GM23338 (cell line): Measurements from ENCODE around the gene MAST2. TPM values are rescaled to one million over a fixed set of nuclear protein-coding genes. Genes with fewer than 3 reads are reported as not detected.

Experiments
- ATAC-seq: fragments of 200-7000 bp; cut with Tn5 transposase; 3 replicates; pipeline ENCODE4 v1.9.1; 2020
- DNase-seq: peaks from one replicate; pipeline ENCODE4 v3.0.0-alpha.2; 2015; ENCODE audit warnings: low spot score
- H2AFZ ChIP-seq: fragments of 200-600 bp; sonication (generic); 2 replicates; pipeline ENCODE4 v1.8.0; 2016; ENCODE audit warnings: antibody characterized with exemption, mild to moderate bottlenecking, moderate library complexity
- H3F3A ChIP-seq: fragments of 200-600 bp; sonication (generic); replicated peaks from 2 replicates; pipeline ENCODE4 v1.8.0; 2017; ENCODE audit warnings: antibody characterized with exemption, mixed run types, low read depth
- H3K27ac ChIP-seq: fragments of 200-600 bp; sonication (generic); 2 replicates; pipeline ENCODE4 v1.6.1; 2016; ENCODE audit warnings: low read depth
- H3K27me3 ChIP-seq: fragments of 200-600 bp; sonication (generic); 2 replicates; pipeline ENCODE4 v1.8.0; 2016; ENCODE audit warnings: mild to moderate bottlenecking, mixed run types, moderate library complexity; ENCODE audit not compliant: insufficient read depth
- H3K36me3 ChIP-seq: fragments of 200-600 bp; sonication (generic); 2 replicates; pipeline ENCODE4 v1.8.0; 2016; ENCODE audit warnings: mild to moderate bottlenecking; ENCODE audit not compliant: insufficient read depth
- H3K4me1 ChIP-seq: fragments of 200-600 bp; sonication (generic); 2 replicates; pipeline ENCODE4 v1.8.0; 2016; ENCODE audit warnings: mild to moderate bottlenecking, moderate library complexity; ENCODE audit not compliant: insufficient read depth
- H3K4me2 ChIP-seq: fragments of 200-600 bp; sonication (generic); 2 replicates; pipeline ENCODE4 v1.7.1; 2017; ENCODE audit warnings: mixed run types
- H3K4me3 ChIP-seq: fragments of 200-600 bp; sonication (generic); 2 replicates; pipeline ENCODE4 v1.6.1; 2016; ENCODE audit warnings: mixed run types
- H3K79me2 ChIP-seq: fragments of 200-600 bp; sonication (generic); replicated peaks from 2 replicates; pipeline ENCODE4 v1.8.0; 2017; ENCODE audit warnings: mild to moderate bottlenecking; ENCODE audit not compliant: insufficient read depth
- H3K9me2 ChIP-seq: fragments of 200-600 bp; sonication (generic); 2 replicates; pipeline ENCODE4 v1.8.0; 2017; ENCODE audit not compliant: insufficient read depth
- H4K20me1 ChIP-seq: fragments of 200-600 bp; sonication (generic); replicated peaks from 2 replicates; pipeline ENCODE4 v1.8.0; 2017; ENCODE audit warnings: mild to moderate bottlenecking; ENCODE audit not compliant: insufficient read depth
- H3K27ac Mint-ChIP-seq: 2 replicates; pipeline ENCODE4 v1.8.0; 2020; ENCODE audit warnings: inconsistent platforms, mild to moderate bottlenecking, moderate library complexity, mixed read lengths
- H3K27me3 Mint-ChIP-seq: 3 replicates; pipeline ENCODE4 v1.8.0; 2022; ENCODE audit warnings: low read depth, mild to moderate bottlenecking, moderate library complexity, mixed read lengths, inconsistent platforms; ENCODE audit not compliant: insufficient read depth, poor library complexity
- H3K36me3 Mint-ChIP-seq: 3 replicates; pipeline ENCODE4 v1.8.0; 2021; ENCODE audit warnings: low read depth, mild to moderate bottlenecking, inconsistent platforms, moderate library complexity, mixed read lengths
- H3K4me1 Mint-ChIP-seq: 3 replicates; pipeline ENCODE4 v1.8.0; 2020; ENCODE audit warnings: mild to moderate bottlenecking, inconsistent platforms, mixed read lengths
- H3K4me3 Mint-ChIP-seq: 3 replicates; pipeline ENCODE4 v1.8.0; 2021; ENCODE audit warnings: moderate library complexity, mild to moderate bottlenecking, inconsistent platforms, mixed read lengths
- H3K9me3 Mint-ChIP-seq: 3 replicates; pipeline ENCODE4 v1.8.0; 2020; ENCODE audit warnings: moderate library complexity, mild to moderate bottlenecking, inconsistent platforms, mixed read lengths
- CTCF ChIP-seq, 2 experiments: fragments of 200-600 bp in 1 of 2; sonication (generic) in 1 of 2; conservative IDR thresholded peaks; 2 replicates each; pipeline versions ENCODE4 v1.5.1 to v1.6.1; 2016 to 2017; ENCODE audit warnings: antibody characterized with exemption in 2 of 2, low read depth in 2 of 2, mild to moderate bottlenecking in 2 of 2, moderate library complexity in 1 of 2
- EZH2phosphoT487 ChIP-seq: fragments of 200-600 bp; sonication (generic); IDR thresholded peaks from one replicate; pipeline ENCODE4 v1.8.1; 2018; ENCODE audit warnings: antibody characterized with exemption; ENCODE audit not compliant: unreplicated experiment
- NANOG ChIP-seq: IDR thresholded peaks from 2 replicates; pipeline ENCODE4 v1.6.1; 2016; ENCODE audit warnings: antibody characterized with exemption, borderline replicate concordance
- POLR2AphosphoS5 ChIP-seq: IDR thresholded peaks from 2 replicates; pipeline ENCODE4 v1.6.1; 2016; ENCODE audit warnings: antibody characterized with exemption, low read depth
- STAT1 ChIP-seq: IDR thresholded peaks from one replicate; pipeline ENCODE4 v1.6.1; 2016; ENCODE audit warnings: antibody characterized with exemption; ENCODE audit not compliant: unreplicated experiment
- polyA plus RNA-seq: library from polyadenylated mRNA; unstranded; fragments of >200 nt; fragmentation: Nextera tagmentation; extraction: Ambion mirVana; gene quantifications from 2 replicates; pipeline ENCODE4 v1.2.1, GENCODE V29; 2016
- total RNA-seq: library from RNA; depleted of rRNA; stranded (reverse); fragments of >200 nt; shearing (Covaris generic); gene quantifications from 2 replicates; pipeline ENCODE4 v1.2.3, GENCODE V29; 2014
- TF ChIP-seq, protein P1 (sequence below): fragments of 250-450 bp; sonication (Bioruptor Pico); IDR thresholded peaks from 2 replicates; pipeline ENCODE4 v1.5.0; 2020; ENCODE audit warnings: mild to moderate bottlenecking, moderate library complexity

Gene MAST2
- total and polyA plus RNA-seq, 2 experiments from 2014 or later: 11.5 to 57.7 TPM

GRCh38 chr1:46020010-46020409, 216.6 kb downstream of the MAST2 start:
- Mint-ChIP-seq H3K9me3 (no peaks in the 10 kb centered on the region; the same call in 2 of the 3 replicates), H3K27me3 (peaks cover 2% of the 10 kb centered on the region), H3K36me3 (peaks cover 34% of the 10 kb centered on the region), H3K4me3 (no peak overlapping the region), H3K27ac (no peak overlapping the region), H3K4me1 (no peaks in the 10 kb centered on the region)
- TF ChIP-seq EZH2phosphoT487 (no peak), NANOG (no peak), STAT1 (no peak), POLR2AphosphoS5 (no peak), CTCF (conservative IDR thresholded peaks at IDR 0.05; ENCODE audit: low read depth in 2 of 2) (no peak)
- TF ChIP-seq, protein P1, sequence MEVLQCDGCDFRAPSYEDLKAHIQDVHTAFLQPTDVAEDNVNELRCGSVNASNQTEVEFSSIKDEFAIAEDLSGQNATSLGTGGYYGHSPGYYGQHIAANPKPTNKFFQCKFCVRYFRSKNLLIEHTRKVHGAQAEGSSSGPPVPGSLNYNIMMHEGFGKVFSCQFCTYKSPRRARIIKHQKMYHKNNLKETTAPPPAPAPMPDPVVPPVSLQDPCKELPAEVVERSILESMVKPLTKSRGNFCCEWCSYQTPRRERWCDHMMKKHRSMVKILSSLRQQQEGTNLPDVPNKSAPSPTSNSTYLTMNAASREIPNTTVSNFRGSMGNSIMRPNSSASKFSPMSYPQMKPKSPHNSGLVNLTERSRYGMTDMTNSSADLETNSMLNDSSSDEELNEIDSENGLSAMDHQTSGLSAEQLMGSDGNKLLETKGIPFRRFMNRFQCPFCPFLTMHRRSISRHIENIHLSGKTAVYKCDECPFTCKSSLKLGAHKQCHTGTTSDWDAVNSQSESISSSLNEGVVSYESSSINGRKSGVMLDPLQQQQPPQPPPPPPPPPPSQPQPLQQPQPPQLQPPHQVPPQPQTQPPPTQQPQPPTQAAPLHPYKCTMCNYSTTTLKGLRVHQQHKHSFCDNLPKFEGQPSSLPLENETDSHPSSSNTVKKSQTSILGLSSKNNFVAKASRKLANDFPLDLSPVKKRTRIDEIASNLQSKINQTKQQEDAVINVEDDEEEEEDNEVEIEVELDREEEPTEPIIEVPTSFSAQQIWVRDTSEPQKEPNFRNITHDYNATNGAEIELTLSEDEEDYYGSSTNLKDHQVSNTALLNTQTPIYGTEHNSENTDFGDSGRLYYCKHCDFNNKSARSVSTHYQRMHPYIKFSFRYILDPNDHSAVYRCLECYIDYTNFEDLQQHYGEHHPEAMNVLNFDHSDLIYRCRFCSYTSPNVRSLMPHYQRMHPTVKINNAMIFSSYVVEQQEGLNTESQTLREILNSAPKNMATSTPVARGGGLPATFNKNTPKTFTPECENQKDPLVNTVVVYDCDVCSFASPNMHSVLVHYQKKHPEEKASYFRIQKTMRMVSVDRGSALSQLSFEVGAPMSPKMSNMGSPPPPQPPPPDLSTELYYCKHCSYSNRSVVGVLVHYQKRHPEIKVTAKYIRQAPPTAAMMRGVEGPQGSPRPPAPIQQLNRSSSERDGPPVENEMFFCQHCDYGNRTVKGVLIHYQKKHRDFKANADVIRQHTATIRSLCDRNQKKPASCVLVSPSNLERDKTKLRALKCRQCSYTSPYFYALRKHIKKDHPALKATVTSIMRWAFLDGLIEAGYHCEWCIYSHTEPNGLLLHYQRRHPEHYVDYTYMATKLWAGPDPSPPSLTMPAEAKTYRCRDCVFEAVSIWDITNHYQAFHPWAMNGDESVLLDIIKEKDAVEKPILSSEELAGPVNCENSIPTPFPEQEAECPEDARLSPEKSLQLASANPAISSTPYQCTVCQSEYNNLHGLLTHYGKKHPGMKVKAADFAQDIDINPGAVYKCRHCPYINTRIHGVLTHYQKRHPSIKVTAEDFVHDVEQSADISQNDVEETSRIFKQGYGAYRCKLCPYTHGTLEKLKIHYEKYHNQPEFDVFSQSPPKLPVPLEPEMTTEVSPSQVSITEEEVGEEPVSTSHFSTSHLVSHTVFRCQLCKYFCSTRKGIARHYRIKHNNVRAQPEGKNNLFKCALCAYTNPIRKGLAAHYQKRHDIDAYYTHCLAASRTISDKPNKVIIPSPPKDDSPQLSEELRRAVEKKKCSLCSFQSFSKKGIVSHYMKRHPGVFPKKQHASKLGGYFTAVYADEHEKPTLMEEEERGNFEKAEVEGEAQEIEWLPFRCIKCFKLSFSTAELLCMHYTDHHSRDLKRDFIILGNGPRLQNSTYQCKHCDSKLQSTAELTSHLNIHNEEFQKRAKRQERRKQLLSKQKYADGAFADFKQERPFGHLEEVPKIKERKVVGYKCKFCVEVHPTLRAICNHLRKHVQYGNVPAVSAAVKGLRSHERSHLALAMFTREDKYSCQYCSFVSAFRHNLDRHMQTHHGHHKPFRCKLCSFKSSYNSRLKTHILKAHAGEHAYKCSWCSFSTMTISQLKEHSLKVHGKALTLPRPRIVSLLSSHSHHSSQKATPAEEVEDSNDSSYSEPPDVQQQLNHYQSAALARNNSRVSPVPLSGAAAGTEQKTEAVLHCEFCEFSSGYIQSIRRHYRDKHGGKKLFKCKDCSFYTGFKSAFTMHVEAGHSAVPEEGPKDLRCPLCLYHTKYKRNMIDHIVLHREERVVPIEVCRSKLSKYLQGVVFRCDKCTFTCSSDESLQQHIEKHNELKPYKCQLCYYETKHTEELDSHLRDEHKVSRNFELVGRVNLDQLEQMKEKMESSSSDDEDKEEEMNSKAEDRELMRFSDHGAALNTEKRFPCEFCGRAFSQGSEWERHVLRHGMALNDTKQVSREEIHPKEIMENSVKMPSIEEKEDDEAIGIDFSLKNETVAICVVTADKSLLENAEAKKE (CRISPR knock-in tag): no peak
- no peak for DNase-seq
- Histone ChIP-seq H3K4me2 (no peak overlapping the region), H3K4me3 (no peak overlapping the region), H3K27ac (no peak overlapping the region), H3K79me2 (no peaks in the 10 kb centered on the region), H3K9me2 (no peaks in the 10 kb centered on the region), H3F3A (no peaks in the 10 kb centered on the region), H3K4me1 (0 out of 2 replicates have a peak, but pooled peaks cover 2% of the 10 kb centered on the region), H3K27me3 (no peaks in the 10 kb centered on the region), H3K36me3 (peaks cover 7% of the 10 kb centered on the region), H4K20me1 (no peaks in the 10 kb centered on the region; the same call in 1 of the 2 replicates), H2AFZ (no peak overlapping the region)
- peak; percentile 57 for ATAC-seq
